HEK293 (cell line): ENCODE data around the gene MYO1D.

Experiments
- BCL6B ChIP-seq: fragments of 450-650 bp; formaldehyde crosslinking; IDR thresholded peaks from 2 replicates; pipeline ENCODE4 v1.5.1; 2017; ENCODE audit warnings: missing biosample characterization, missing genetic modification characterization
- CTCF ChIP-seq: fragments of 450-650 bp; formaldehyde crosslinking; IDR thresholded peaks from 2 replicates; pipeline ENCODE4 v1.5.1; 2016; ENCODE audit warnings: missing biosample characterization, missing genetic modification characterization
- MEIS1 ChIP-seq: sonication (generic); formaldehyde crosslinking; IDR thresholded peaks from 2 replicates; pipeline ENCODE4 v1.8.1; 2022; ENCODE audit warnings: missing genetic modification reagents, mild to moderate bottlenecking, borderline replicate concordance
- REPIN1 ChIP-seq: fragments of 450-650 bp; formaldehyde crosslinking; IDR thresholded peaks from 2 replicates; pipeline ENCODE4 v1.5.1; 2017; ENCODE audit warnings: missing biosample characterization, missing genetic modification characterization, low read depth
- ZEB2 ChIP-seq: fragments of 450-650 bp; formaldehyde crosslinking; IDR thresholded peaks from 2 replicates; pipeline ENCODE4 v1.5.1; 2016; ENCODE audit warnings: missing biosample characterization, missing genetic modification characterization
- ZFP37 ChIP-seq: fragments of 450-650 bp; formaldehyde crosslinking; IDR thresholded peaks from 2 replicates; pipeline ENCODE4 v1.5.1; 2016; ENCODE audit warnings: missing biosample characterization, missing genetic modification characterization
- TF ChIP-seq, protein P1 (sequence below): fragments of 450-650 bp; formaldehyde crosslinking; IDR thresholded peaks from 2 replicates; pipeline ENCODE4 v1.5.1; 2016; ENCODE audit warnings: missing biosample characterization, missing genetic modification characterization

GRCh38 chr17:32917842-32918241 is 40.9 kb upstream of the MYO1D start:
- TF ChIP-seq, protein P1, sequence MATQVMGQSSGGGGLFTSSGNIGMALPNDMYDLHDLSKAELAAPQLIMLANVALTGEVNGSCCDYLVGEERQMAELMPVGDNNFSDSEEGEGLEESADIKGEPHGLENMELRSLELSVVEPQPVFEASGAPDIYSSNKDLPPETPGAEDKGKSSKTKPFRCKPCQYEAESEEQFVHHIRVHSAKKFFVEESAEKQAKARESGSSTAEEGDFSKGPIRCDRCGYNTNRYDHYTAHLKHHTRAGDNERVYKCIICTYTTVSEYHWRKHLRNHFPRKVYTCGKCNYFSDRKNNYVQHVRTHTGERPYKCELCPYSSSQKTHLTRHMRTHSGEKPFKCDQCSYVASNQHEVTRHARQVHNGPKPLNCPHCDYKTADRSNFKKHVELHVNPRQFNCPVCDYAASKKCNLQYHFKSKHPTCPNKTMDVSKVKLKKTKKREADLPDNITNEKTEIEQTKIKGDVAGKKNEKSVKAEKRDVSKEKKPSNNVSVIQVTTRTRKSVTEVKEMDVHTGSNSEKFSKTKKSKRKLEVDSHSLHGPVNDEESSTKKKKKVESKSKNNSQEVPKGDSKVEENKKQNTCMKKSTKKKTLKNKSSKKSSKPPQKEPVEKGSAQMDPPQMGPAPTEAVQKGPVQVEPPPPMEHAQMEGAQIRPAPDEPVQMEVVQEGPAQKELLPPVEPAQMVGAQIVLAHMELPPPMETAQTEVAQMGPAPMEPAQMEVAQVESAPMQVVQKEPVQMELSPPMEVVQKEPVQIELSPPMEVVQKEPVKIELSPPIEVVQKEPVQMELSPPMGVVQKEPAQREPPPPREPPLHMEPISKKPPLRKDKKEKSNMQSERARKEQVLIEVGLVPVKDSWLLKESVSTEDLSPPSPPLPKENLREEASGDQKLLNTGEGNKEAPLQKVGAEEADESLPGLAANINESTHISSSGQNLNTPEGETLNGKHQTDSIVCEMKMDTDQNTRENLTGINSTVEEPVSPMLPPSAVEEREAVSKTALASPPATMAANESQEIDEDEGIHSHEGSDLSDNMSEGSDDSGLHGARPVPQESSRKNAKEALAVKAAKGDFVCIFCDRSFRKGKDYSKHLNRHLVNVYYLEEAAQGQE (tag by site-specific recombination): no peak
- TF ChIP-seq ZFP37 (tag by site-specific recombination) (no peak), BCL6B (no peak), MEIS1 (no peak), ZEB2 (tag by site-specific recombination) (no peak), REPIN1 (no peak), CTCF (no peak)
